Loucy (cell line): ENCODE data around the gene FAM168B.

ENCODE experiments used
- H2AFZ ChIP-seq: fragments of 200-600 bp; sonication (generic); 2 replicates; pipeline ENCODE4 v1.6.0; 2016; ENCODE audit warnings: antibody characterized with exemption, mild to moderate bottlenecking, low read length, moderate library complexity
- H3F3A ChIP-seq: fragments of 200-600 bp; 2 replicates; pipeline ENCODE4 v1.6.0; 2016; ENCODE audit warnings: antibody characterized with exemption, low read depth, mild to moderate bottlenecking
- H3K27me3 ChIP-seq: fragments of 200-600 bp; sonication (generic); 2 replicates; pipeline ENCODE4 v1.6.1; 2014; ENCODE audit warnings: low read length, mild to moderate bottlenecking; ENCODE audit not compliant: insufficient read depth, poor library complexity, severe bottlenecking
- H3K36me3 ChIP-seq: fragments of 200-600 bp; sonication (generic); 2 replicates; pipeline ENCODE4 v1.6.1; 2016; ENCODE audit warnings: low read length; ENCODE audit not compliant: insufficient read depth
- H3K4me1 ChIP-seq: fragments of 200-600 bp; sonication (generic); 2 replicates; pipeline ENCODE4 v1.5.1; 2014; ENCODE audit warnings: low read length, mild to moderate bottlenecking; ENCODE audit not compliant: insufficient read depth, poor library complexity, severe bottlenecking
- H3K4me2 ChIP-seq: fragments of 200-600 bp; sonication (generic); 2 replicates; pipeline ENCODE4 v1.6.0; 2014; ENCODE audit warnings: antibody characterized with exemption, low read length, low read depth, mild to moderate bottlenecking; ENCODE audit not compliant: poor library complexity, severe bottlenecking
- H3K4me3 ChIP-seq: fragments of 200-600 bp; sonication (generic); 2 replicates; pipeline ENCODE4 v1.5.1; 2014; ENCODE audit warnings: low read length, mild to moderate bottlenecking, mixed read lengths; ENCODE audit not compliant: poor library complexity, severe bottlenecking
- H3K79me2 ChIP-seq: fragments of 200-600 bp; sonication (generic); 2 replicates; pipeline ENCODE4 v1.6.1; 2014; ENCODE audit warnings: low read length; ENCODE audit not compliant: insufficient read depth
- H3K9ac ChIP-seq: fragments of 200-600 bp; sonication (generic); 2 replicates; pipeline ENCODE4 v1.6.0; 2014; ENCODE audit warnings: mild to moderate bottlenecking, low read depth, low read length, moderate library complexity; ENCODE audit not compliant: poor library complexity, severe bottlenecking
- H3K9me2 ChIP-seq: fragments of 200-600 bp; sonication (generic); replicated peaks from 2 replicates; pipeline ENCODE4 v1.6.1; 2016; ENCODE audit warnings: low read depth, low read length, mixed read lengths
- H3K9me3 ChIP-seq: fragments of 200-600 bp; sonication (generic); 2 replicates; pipeline ENCODE4 v1.6.1; 2014; ENCODE audit warnings: mild to moderate bottlenecking, antibody characterized with exemption, low read length, low read depth; ENCODE audit not compliant: insufficient read depth
- H4K20me1 ChIP-seq: fragments of 200-600 bp; sonication (generic); 2 replicates; pipeline ENCODE4 v1.6.0; 2014; ENCODE audit warnings: antibody characterized with exemption, low read length, mild to moderate bottlenecking; ENCODE audit not compliant: insufficient read depth, poor library complexity, severe bottlenecking
- EZH2phosphoT487 ChIP-seq: fragments of 200-600 bp; IDR thresholded peaks from 2 replicates; pipeline ENCODE4 v1.6.1; 2018; ENCODE audit warnings: antibody characterized with exemption, mild to moderate bottlenecking, moderate library complexity, borderline replicate concordance
- TF ChIP-seq, protein P1 (sequence below): fragments of 200-600 bp; sonication (generic); conservative IDR thresholded peaks from 2 replicates; pipeline ENCODE4 v1.5.1; 2014; ENCODE audit warnings: mild to moderate bottlenecking, antibody characterized with exemption, low read length

Gene FAM168B

DNA sequence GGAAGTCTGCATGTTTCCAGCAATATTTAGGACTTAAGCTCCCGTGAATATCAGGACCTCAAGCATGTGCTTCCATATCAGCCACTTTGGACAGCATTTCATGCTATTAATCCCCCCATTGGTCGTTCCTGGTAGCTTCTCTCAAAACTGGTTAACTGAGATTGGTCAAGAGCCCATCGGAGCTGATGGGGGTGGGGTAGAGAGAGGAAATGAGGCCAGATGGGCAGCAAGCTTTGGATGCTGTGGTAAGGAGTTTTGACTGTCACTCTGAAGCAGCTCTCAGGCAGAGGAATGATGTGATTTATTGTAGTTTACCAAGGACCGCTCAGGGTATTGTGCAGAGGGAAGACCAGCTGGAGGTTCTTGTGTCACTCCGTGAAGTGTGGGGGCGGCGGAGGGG, 81.8 kb downstream of the FAM168B start:
- Histone ChIP-seq H3K79me2 (no peaks in the 10 kb centered on the region), H3K4me1 (peaks cover 28% of the 10 kb centered on the region), H3K9me2 (no peaks in the 10 kb centered on the region), H3K9ac (no peak overlapping the region), H3F3A (no peaks in the 10 kb centered on the region), H3K4me3 (no peak overlapping the region), H3K36me3 (no peaks in the 10 kb centered on the region), H3K9me3 (no peaks in the 10 kb centered on the region), H2AFZ (peak overlapping the region; percentile 67; the same call in 1 of the 2 replicates), H3K4me2 (peak overlapping the region; percentile 60), H3K27me3 (no peaks in the 10 kb centered on the region), H4K20me1 (no peaks in the 10 kb centered on the region)
- TF ChIP-seq, protein P1, sequence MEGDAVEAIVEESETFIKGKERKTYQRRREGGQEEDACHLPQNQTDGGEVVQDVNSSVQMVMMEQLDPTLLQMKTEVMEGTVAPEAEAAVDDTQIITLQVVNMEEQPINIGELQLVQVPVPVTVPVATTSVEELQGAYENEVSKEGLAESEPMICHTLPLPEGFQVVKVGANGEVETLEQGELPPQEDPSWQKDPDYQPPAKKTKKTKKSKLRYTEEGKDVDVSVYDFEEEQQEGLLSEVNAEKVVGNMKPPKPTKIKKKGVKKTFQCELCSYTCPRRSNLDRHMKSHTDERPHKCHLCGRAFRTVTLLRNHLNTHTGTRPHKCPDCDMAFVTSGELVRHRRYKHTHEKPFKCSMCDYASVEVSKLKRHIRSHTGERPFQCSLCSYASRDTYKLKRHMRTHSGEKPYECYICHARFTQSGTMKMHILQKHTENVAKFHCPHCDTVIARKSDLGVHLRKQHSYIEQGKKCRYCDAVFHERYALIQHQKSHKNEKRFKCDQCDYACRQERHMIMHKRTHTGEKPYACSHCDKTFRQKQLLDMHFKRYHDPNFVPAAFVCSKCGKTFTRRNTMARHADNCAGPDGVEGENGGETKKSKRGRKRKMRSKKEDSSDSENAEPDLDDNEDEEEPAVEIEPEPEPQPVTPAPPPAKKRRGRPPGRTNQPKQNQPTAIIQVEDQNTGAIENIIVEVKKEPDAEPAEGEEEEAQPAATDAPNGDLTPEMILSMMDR: no peak
- TF ChIP-seq EZH2phosphoT487: no peak

DNA sequence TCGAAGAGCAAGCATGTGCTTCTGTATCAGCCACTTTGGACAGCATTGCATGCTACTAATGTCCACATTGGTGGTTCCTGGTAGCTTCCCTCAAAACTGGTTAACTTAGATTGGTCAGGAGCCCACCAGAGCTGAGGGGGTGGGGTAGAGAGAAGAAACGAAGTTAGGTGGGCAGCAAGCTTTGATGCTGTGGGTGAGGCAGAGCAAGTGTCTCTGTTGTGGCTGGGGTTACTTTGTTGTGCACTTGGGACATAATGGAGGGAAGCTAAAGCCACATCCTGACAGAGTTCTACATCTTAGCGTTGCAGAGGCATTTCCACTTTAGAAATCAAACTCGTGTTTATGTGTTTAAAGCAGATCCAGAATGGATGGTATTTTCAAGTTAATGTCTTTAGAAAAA, 82.7 kb downstream of the FAM168B start:
- H3K9me2 ChIP-seq: no peaks in the 10 kb centered on the region
- peak overlapping the region; percentile 56 for H3K4me3 ChIP-seq
- no peaks in the 10 kb centered on the region for H3F3A ChIP-seq
- peak overlapping the region; percentile 60 for H3K4me2 ChIP-seq
- H3K9ac ChIP-seq: peak overlapping the region; percentile 8
- no peaks in the 10 kb centered on the region for H3K27me3 ChIP-seq
- no peaks in the 10 kb centered on the region for H3K36me3 ChIP-seq
- no peaks in the 10 kb centered on the region for H3K9me3 ChIP-seq
- H3K79me2 ChIP-seq: no peaks in the 10 kb centered on the region
- H2AFZ ChIP-seq: peak overlapping the region; percentile 67
- TF ChIP-seq, protein P1: no peak
- TF ChIP-seq EZH2phosphoT487: no peak
- H3K4me1 ChIP-seq: peaks cover 28% of the 10 kb centered on the region
- H4K20me1 ChIP-seq: no peaks in the 10 kb centered on the region

DNA sequence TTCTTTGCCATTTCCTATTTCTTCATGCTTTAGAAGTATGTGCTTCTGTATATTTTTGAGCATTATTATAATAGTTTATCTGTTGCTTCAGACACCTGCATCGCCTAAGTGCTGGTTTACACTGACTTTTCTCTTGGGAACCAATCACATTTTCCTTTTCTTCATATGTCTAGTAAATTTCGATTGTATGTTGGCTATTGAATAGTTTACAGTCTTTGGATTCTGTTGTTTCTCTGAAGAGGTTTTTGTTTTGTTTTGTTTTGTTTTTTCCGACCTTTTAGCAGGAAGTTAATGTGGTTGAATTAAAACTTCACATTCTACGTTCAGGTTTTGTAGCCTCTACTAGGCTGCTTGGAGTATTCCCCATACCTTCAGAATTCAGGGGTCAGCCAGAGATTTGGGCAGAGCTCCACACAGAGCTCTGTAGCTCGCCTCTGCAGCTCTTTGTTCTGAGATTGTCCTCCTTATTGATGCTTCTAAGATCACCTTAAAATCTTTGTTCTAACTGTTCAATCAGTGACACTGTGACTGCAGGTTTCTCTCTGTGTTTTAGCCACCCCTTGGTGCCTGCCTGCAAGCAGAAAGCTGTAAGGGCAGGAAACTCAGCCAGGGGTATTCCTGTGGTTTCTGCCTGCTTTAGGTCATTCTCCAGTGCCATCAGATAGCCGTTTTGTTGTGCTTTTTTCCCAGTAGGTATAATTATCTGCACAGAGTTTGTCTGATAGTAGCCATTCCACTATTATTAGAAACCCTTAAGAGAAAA, 83.4 kb downstream of the FAM168B start:
- H2AFZ ChIP-seq: peak overlapping the region; percentile 67
- H3K9me3 ChIP-seq: no peaks in the 10 kb centered on the region
- peak overlapping the region; percentile 60 for H3K4me2 ChIP-seq
- H3K9ac ChIP-seq: no peak overlapping the region
- no peaks in the 10 kb centered on the region for H4K20me1 ChIP-seq
- H3K9me2 ChIP-seq: no peaks in the 10 kb centered on the region
- H3K4me3 ChIP-seq: peak overlapping the region; percentile 56
- no peaks in the 10 kb centered on the region for H3F3A ChIP-seq
- no peaks in the 10 kb centered on the region for H3K27me3 ChIP-seq
- H3K79me2 ChIP-seq: no peaks in the 10 kb centered on the region
- peaks cover 28% of the 10 kb centered on the region for H3K4me1 ChIP-seq
- H3K36me3 ChIP-seq: no peaks in the 10 kb centered on the region
- no peak for TF ChIP-seq EZH2phosphoT487
- TF ChIP-seq, protein P1: no peak
